ENCODE results near the gene SKIC8.

The SKIC8 gene

GRCh38 chr15:78316283-78317083 lies 17.1 kb upstream of the SKIC8 start:
- no peaks in the 10 kb centered on the region for H3K9me3 ChIP-seq (ENCODE audit: low read length)
- H3K4me3 ChIP-seq (ENCODE audit: low read length): no peak overlapping the region
- peaks cover 48% of the 10 kb centered on the region for H3K4me1 ChIP-seq (ENCODE audit: insufficient read depth, low read length)
- H3K36me3 ChIP-seq (ENCODE audit: insufficient read depth, low read length): no peaks in the 10 kb centered on the region
- H3K27me3 ChIP-seq (ENCODE audit: insufficient read depth, low read length): no peaks in the 10 kb centered on the region
- peak overlapping the region; percentile 72 for H2AFZ ChIP-seq (ENCODE audit: low read depth, low read length)

DNA sequence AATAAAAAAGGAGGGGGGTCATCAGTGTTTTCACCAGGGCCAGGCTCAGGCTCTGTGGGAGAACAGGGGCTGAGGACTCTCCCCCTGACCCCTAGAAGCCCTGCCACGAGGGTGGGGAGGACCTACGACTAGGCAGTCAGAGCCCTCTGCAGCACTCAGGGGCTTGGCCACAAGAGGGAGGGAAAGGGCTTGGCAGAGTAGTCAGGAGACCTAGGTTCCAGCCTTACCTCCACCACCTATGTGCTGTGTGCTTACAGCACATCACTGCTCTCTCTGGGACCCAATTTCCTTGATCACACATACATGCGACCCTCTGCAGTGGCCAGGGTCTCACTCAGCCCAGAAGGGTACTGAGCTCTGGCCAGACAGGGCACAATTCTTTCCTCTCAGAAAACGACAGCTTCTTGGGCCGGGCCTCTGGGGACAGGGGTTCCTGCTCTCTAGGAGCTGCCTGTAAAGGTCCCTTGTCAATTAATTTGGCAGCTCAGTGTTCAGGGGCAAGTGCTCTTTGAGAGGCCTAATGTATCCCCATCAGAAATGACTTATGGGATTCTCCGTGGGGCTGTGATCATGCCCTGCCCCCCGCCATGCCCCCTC lies 16.4 kb upstream of the SKIC8 start:
- Histone ChIP-seq H3K9me3 (ENCODE audit: low read length) (no peaks in the 10 kb centered on the region), H3K27me3 (ENCODE audit: insufficient read depth, low read length) (no peaks in the 10 kb centered on the region), H3K36me3 (ENCODE audit: insufficient read depth, low read length) (no peaks in the 10 kb centered on the region), H3K4me3 (ENCODE audit: low read length) (no peak overlapping the region), H3K4me1 (ENCODE audit: insufficient read depth, low read length) (peaks cover 45% of the 10 kb centered on the region), H2AFZ (ENCODE audit: low read depth, low read length) (peak overlapping the region; percentile 72)

DNA sequence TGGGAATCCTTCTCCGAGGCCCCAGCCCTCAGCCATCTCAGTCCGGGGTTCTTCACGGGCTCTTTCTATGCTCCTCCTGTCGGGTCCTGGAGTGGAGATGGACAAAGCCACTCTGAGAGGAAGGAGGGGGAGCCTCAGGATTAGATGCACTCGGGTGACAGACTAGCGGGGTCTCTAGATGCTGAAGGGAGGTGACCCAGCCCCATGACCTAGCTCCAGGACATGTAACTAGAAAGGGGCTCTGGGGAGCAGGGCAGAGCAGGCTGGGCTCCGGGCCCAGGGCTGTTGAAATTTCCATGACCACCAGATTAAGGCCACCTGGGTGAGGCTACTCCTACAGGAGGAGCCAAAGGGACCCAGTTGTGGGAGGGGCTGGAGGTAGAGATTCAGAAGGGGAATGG lies 14.8 kb upstream of the SKIC8 start:
- Histone ChIP-seq H3K4me3 (ENCODE audit: low read length) (no peak overlapping the region), H2AFZ (ENCODE audit: low read depth, low read length) (no peak overlapping the region), H3K4me1 (ENCODE audit: insufficient read depth, low read length) (peaks cover 45% of the 10 kb centered on the region), H3K9me3 (ENCODE audit: low read length) (no peaks in the 10 kb centered on the region), H3K27me3 (ENCODE audit: insufficient read depth, low read length) (no peaks in the 10 kb centered on the region), H3K36me3 (ENCODE audit: insufficient read depth, low read length) (no peaks in the 10 kb centered on the region)

DNA sequence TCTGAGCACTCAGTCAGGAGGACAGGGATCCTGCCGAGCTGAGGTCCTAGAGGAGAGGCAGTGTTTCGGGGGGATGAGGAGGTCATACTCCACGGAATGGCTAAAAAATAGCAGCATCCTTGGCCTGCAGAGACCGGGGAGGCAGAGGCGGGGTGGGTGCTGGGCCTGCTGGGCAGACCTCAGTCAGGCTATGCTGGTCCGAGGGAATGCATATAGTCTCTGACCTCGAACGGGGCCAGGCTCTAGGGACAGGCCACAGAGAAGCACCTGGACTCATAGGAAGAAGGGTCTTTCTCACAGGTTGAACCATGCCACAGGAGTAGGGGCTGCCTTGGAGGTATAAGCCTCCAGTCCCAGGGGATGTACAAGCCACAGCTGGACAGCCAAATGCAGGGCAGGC lies 14.0 kb upstream of the SKIC8 start:
- H3K4me3 ChIP-seq (ENCODE audit: low read length): no peak overlapping the region
- H2AFZ ChIP-seq (ENCODE audit: low read depth, low read length): no peak overlapping the region
- H3K4me1 ChIP-seq (ENCODE audit: insufficient read depth, low read length): peaks cover 44% of the 10 kb centered on the region
- H3K27me3 ChIP-seq (ENCODE audit: insufficient read depth, low read length): no peaks in the 10 kb centered on the region
- no peaks in the 10 kb centered on the region for H3K9me3 ChIP-seq (ENCODE audit: low read length)
- H3K36me3 ChIP-seq (ENCODE audit: insufficient read depth, low read length): no peaks in the 10 kb centered on the region

GRCh38 chr15:78312957-78313356 lies 13.5 kb upstream of the SKIC8 start:
- Histone ChIP-seq H3K9me3 (ENCODE audit: low read length) (no peaks in the 10 kb centered on the region), H3K36me3 (ENCODE audit: insufficient read depth, low read length) (no peaks in the 10 kb centered on the region), H2AFZ (ENCODE audit: low read depth, low read length) (no peak overlapping the region), H3K4me1 (ENCODE audit: insufficient read depth, low read length) (peaks cover 47% of the 10 kb centered on the region), H3K27me3 (ENCODE audit: insufficient read depth, low read length) (no peaks in the 10 kb centered on the region), H3K4me3 (ENCODE audit: low read length) (no peak overlapping the region)

DNA sequence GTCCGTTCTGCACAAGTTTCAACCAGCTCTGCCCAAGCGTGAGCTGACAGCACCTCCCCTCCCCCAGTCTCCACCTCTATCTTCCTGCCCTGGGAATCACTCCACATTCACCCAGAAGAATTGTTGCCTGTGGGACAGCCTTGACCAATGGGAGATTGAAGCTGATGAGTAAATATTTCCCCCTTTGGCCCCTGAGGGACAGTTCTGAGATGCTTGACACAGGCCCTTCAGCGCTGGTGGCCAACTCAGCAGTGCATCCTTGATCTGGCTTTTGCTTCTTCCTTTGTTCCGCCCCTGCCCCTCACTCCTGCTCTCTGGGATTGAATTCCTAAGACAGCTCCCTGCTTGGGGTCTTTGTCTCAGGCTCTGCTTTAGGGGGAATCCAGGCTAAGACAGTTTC lies 13.1 kb upstream of the SKIC8 start:
- Histone ChIP-seq H3K9me3 (ENCODE audit: low read length) (no peaks in the 10 kb centered on the region), H3K4me1 (ENCODE audit: insufficient read depth, low read length) (peaks cover 48% of the 10 kb centered on the region), H3K27me3 (ENCODE audit: insufficient read depth, low read length) (no peaks in the 10 kb centered on the region), H2AFZ (ENCODE audit: low read depth, low read length) (no peak overlapping the region), H3K36me3 (ENCODE audit: insufficient read depth, low read length) (no peaks in the 10 kb centered on the region), H3K4me3 (ENCODE audit: low read length) (no peak overlapping the region)

GRCh38 chr15:78311292-78311691 lies 11.9 kb upstream of the SKIC8 start:
- H2AFZ ChIP-seq (ENCODE audit: low read depth, low read length): no peak overlapping the region
- no peaks in the 10 kb centered on the region for H3K36me3 ChIP-seq (ENCODE audit: insufficient read depth, low read length)
- H3K4me1 ChIP-seq (ENCODE audit: insufficient read depth, low read length): peaks cover 47% of the 10 kb centered on the region
- no peaks in the 10 kb centered on the region for H3K9me3 ChIP-seq (ENCODE audit: low read length)
- no peak overlapping the region for H3K4me3 ChIP-seq (ENCODE audit: low read length)
- no peaks in the 10 kb centered on the region for H3K27me3 ChIP-seq (ENCODE audit: insufficient read depth, low read length)

GRCh38 chr15:78308422-78309032 lies 9.1 kb upstream of the SKIC8 start:
- no peak overlapping the region for H3K4me3 ChIP-seq (ENCODE audit: low read length)
- no peaks in the 10 kb centered on the region for H3K36me3 ChIP-seq (ENCODE audit: insufficient read depth, low read length)
- no peaks in the 10 kb centered on the region for H3K9me3 ChIP-seq (ENCODE audit: low read length)
- H3K27me3 ChIP-seq (ENCODE audit: insufficient read depth, low read length): no peaks in the 10 kb centered on the region
- no peak overlapping the region for H2AFZ ChIP-seq (ENCODE audit: low read depth, low read length)
- H3K4me1 ChIP-seq (ENCODE audit: insufficient read depth, low read length): peaks cover 38% of the 10 kb centered on the region

DNA sequence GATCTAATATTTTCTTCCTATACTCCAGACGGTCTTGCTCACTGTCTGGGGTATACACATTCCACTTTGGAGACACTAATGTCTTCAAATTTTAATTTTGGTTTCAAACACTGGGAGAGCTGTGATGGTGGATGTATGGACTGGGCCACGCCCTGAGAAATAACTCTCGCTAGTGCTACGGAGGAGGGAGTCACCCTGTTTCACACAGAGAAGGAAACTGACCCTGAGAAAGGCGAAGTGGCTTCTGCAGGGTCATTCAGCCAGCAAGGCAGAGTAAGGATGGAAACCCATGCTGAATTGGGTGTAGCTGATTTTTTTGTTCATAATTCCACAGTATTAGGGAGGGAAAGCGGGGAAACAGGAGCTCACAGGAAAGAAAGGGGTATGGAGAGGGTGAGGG lies 8.6 kb upstream of the SKIC8 start:
- no peaks in the 10 kb centered on the region for H3K36me3 ChIP-seq (ENCODE audit: insufficient read depth, low read length)
- H3K9me3 ChIP-seq (ENCODE audit: low read length): no peaks in the 10 kb centered on the region
- H3K4me1 ChIP-seq (ENCODE audit: insufficient read depth, low read length): peaks cover 34% of the 10 kb centered on the region
- H2AFZ ChIP-seq (ENCODE audit: low read depth, low read length): no peak overlapping the region
- no peak overlapping the region for H3K4me3 ChIP-seq (ENCODE audit: low read length)
- no peaks in the 10 kb centered on the region for H3K27me3 ChIP-seq (ENCODE audit: insufficient read depth, low read length)

GRCh38 chr15:78306176-78306774 lies 6.9 kb upstream of the SKIC8 start:
- Histone ChIP-seq H3K4me3 (ENCODE audit: low read length) (no peak overlapping the region), H2AFZ (ENCODE audit: low read depth, low read length) (no peak overlapping the region), H3K4me1 (ENCODE audit: insufficient read depth, low read length) (peaks cover 18% of the 10 kb centered on the region), H3K9me3 (ENCODE audit: low read length) (no peaks in the 10 kb centered on the region), H3K27me3 (ENCODE audit: insufficient read depth, low read length) (no peaks in the 10 kb centered on the region), H3K36me3 (ENCODE audit: insufficient read depth, low read length) (no peaks in the 10 kb centered on the region)

DNA sequence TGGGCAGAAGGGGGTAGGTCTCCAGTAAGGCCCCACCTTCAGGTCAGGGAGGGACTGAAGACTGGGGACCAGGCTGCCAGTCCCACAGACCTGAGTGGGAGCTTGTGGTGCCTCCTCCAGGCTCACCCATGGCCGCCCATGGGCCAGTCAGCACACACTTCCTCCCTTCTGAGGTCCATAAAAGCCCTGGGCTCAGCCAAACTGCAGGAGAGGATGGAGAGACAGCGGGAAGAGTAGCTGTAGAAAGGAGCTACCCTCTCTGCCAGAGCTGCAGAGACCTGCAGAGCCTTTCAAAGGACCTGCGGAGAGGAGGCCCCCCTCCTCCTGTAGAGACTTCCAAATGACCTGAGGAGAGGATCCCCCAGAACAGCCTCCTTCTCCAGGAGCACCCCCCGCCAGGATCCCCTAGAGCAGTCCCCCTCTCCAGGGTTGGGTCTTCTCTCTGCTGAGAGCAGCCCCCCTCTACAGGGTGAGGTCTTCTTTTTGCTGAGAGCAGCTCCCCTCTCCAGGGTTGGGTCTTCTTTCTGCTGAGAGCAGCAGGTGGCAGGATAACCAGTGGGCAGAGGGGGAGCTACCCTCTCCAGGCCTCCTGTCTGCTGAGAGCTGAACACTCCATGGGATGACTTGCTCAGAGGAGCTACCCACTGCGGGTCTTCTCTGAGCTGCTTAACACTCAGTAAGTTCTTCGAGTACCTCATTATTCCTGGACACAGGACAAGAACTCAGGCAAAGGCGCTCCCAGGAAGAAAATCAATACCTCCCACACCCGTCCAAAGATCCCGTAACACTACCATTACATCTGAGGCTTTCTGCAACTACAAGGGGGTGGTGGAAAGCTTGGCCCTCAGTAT lies 5.0 kb upstream of the SKIC8 start:
- H2AFZ ChIP-seq (ENCODE audit: low read depth, low read length): no peak overlapping the region
- no peaks in the 10 kb centered on the region for H3K9me3 ChIP-seq (ENCODE audit: low read length)
- H3K36me3 ChIP-seq (ENCODE audit: insufficient read depth, low read length): no peaks in the 10 kb centered on the region
- no peaks in the 10 kb centered on the region for H3K27me3 ChIP-seq (ENCODE audit: insufficient read depth, low read length)
- peaks cover 16% of the 10 kb centered on the region for H3K4me1 ChIP-seq (ENCODE audit: insufficient read depth, low read length)
- no peak overlapping the region for H3K4me3 ChIP-seq (ENCODE audit: low read length)

DNA sequence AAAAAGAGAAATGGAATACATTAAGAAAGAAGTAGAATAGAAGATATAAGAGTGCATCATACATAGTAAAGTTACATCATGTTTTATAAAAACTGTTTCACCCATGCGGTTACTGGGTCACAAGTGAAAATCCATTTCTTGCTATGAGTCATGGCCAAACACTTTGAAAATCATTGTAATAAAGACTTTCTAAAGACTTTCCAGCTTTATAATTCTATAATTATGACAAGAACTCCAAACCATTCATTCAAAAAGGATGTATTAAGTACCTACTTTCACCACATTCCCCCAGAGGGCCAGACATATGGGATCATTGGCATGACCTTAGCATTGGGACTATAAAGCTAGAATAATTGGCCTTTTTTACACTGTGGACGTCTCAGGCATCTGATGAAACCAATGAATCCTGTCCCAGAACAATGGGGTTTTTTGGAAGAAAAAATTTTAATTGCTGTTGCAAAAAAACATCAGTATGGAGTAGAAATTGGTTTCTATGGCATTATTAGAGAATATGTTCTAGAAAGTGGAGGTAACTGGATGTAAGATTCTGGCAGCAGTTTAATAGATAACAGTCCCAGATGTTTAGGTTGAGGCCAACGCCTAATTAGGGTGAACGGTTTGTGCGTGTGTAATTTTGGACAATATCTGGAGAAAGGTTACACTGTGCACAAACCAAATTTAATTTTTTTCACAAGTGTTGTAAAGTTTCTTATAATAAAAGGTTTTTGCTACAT lies 3.3 kb upstream of the SKIC8 start:
- Histone ChIP-seq H3K27me3 (ENCODE audit: insufficient read depth, low read length) (no peaks in the 10 kb centered on the region), H3K4me3 (ENCODE audit: low read length) (no peak overlapping the region), H2AFZ (ENCODE audit: low read depth, low read length) (no peak overlapping the region), H3K9me3 (ENCODE audit: low read length) (no peaks in the 10 kb centered on the region), H3K36me3 (ENCODE audit: insufficient read depth, low read length) (no peaks in the 10 kb centered on the region), H3K4me1 (ENCODE audit: insufficient read depth, low read length) (peaks cover 19% of the 10 kb centered on the region)
